Esophagus squamous epithelium (tissue), 4 donors: Measurements from ENCODE around the gene MAP7D1.

ENCODE experiments used
- CTCF ChIP-seq, 6 experiments: fragments of 450-650 bp in 4 of 6; fragments of 200-600 bp in 2 of 6; sonication (generic) in 2 of 6; IDR thresholded peaks; one replicate each; pipeline ENCODE4 v1.5.1; 2016 to 2019; ENCODE audit warnings: antibody characterized with exemption in 6 of 6, mild to moderate bottlenecking in 4 of 6, moderate library complexity in 4 of 6
- POLR2A ChIP-seq, 4 donors: fragments of 450-650 bp; IDR thresholded peaks; one replicate each; pipeline ENCODE4 v1.6.1; 2017; ENCODE audit warnings: antibody characterized with exemption in 4 of 4, mild to moderate bottlenecking in 4 of 4, moderate library complexity in 3 of 4

- no peak for TF ChIP-seq CTCF (IDR thresholded peaks at IDR 0.05)
- TF ChIP-seq POLR2A (IDR thresholded peaks at IDR 0.05): no peak
Observed at GRCh38 chr1:36203554-36204346, 47.8 kb downstream of the MAP7D1 start.
